ENCODE measurements around the gene INTS14.
"Not testable (repeated sequence)": the region's sequence is repeated elsewhere in the genome, so short reads cannot be mapped to it uniquely, and the experiment has no call there.

Gene INTS14

DNA sequence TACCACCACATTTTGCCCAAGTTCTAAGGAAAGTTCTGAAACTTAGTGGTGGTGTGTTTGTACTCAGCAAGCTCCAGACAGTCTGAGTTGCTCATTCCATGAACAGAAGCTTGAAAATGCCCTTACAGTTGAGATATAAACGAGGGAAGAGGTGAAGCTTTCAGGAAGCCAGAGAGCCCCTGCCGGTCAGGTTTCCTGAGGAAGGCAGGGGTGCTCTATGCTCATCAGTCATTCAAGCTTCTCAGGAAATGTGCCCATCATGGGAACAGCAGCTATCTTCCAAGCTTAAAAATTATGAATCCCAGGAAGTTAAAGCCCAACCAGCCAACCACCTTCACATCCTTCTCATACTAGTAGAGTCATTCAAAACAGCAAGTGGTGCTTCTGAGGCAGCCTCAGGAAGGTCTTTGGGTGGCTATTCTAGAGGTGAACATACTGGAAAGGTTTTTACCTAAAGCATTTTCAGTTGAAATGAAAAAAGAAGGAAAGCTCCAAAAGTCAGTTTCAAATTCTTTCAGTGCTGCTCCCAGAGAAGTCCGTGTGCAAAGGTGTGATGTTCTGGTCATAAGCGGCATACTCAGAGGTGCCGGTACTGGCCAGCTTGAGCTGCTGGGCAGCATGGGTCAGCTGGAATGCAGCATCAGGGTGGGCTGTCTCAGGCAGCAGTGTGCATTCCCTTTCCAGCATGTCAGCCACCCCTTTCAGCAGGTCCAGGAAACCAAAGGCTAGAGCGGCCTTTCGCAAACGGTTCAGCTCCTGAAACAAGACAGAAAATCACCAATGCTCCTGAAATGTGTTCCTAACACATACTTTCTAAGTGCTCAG, 31.8 kb downstream of the INTS14 start:
- DNase-seq (ENCODE audit: low read depth in 2 of 2) = no peak

DNA sequence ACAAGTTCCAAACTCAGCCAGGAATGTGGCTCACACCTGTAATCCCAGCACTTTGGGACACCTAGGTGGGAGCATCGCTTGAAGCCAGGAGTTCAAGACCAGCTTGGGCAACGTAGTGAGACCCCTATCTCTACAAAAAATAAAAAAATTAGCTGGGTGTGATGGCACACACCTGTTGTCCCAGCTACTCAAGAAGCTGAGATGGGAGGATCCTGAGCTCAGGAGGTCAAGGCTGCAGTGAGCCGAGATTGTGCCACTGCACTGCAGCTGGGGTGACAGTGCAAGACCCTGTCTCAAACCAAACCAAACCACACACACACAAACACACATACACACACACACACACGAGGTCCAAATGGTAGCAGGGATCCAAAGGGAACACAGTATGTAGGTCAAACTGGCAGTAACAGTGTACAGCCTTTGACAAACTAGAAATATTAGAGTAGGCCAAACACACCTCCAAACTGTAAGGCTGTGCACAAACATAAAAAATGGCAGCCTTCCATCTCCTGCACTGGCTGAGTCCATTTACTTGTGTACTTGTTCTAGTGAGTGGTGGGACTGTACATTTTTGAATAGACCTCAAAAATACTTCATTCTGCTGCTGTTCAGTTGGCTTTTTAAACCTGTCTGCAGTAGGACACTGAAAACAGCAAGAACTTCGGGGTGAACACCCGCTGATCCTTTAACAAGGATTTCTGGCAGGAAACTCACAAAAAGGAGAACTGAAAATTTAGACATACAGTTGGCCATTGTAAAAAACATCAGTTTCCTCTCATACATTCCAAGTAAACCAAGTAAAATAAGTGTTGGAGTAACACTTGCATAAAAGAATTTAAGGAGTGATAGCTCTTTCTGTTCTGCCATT, 33.6 kb downstream of the INTS14 start:
- DNase-seq (ENCODE audit: low read depth in 2 of 2) = no peak

DNA sequence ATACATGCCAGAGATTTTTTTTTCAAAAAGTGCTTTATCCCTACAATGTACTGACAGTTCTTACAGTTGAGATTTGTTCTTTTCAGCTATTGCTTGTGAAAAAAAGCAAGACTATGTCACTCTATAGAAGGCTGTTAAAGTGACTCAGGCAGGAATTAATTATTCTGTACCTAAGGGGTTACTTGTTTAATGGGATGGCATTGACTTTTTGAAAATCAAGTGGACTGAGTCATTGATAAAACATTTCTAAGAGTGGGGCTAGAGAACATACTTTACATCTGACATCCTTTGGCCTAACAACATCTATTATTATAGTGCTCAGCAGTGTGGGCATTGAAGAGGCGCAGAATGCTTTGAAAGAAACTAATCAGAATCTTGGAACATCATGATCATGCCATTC, 34.3 kb downstream of the INTS14 start:
- DNase-seq (ENCODE audit: low read depth in 2 of 2) = no peak

DNA sequence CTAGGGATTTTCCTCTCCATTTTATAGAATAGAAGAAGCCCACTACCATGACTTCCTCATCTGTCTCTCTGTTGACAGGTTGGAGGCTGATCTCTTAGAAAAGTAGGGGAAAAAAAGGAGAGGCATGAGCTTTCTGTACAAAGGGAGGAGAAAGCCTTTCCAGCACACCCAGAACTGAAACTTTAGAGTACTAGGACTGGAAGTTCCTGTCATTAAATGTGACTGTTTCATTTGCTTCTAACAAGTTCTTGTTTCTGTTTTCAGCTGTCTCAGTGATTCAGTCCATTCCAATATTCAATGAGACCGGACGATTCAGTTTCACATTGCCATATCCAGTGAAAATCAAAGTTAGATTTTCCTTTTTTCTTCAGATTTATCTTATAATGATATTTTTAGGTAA, 39.0 kb downstream of the INTS14 start:
- DNase-seq (ENCODE audit: low read depth in 2 of 2) = no peak

DNA sequence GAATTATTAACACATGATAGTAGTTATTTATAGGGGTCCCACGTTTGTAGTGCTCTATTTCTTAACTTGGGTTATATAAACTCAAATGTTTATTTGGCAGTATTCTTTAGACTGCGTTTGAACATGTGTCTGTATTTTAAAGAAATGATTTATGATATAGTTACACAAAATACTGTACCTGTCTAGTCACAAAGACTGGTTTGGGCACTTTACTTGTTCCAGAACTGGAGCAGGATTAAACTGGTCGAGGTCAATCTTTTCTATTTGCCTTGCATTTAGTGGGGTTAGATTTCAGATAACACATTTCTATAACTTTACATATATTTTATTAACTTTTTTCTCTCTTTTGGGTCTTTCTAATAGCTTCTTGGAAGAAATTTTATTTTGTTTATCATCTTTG, 41.2 kb downstream of the INTS14 start:
- DNase-seq (ENCODE audit: low read depth in 2 of 2) = no peak

DNA sequence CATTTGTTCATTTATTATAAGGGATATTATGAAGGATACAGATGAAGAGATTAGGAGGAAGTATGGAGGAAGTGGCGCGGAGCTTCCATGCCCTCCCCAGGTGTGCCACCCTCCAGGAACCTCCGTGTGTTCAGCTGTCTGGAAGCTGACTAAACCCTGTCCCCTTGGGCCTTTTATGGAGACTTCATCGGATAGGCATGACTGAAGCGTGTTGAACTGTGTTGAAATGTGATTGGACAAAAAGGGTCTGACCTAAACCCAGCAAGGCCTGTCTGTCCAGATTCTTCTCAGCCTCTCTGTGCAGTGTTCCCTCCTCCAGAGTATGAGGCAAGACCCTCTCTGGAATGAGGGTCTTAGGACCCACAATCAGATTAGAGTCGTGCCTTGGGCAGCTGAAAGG, 49.0 kb downstream of the INTS14 start:
- no peak for DNase-seq (ENCODE audit: low read depth in 2 of 2)

DNA sequence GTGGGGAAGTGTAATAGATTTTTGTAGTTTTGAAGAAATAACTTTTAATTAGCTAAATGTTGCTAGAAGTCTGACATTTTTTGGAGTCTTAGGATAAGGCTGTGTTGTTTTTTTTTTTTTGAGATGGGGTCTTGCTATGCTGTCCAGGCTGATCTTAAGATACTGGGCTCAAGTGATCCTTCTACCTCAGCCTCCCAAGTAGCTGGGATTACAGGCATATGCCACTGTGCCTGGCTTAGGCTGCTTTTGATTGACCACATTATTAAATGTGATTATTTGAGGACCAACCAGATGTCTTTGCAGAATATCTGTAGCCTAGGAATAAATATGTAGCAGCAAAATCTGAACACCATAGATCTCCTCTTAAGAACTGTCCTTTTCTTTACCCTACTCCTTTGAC, 51.0 kb downstream of the INTS14 start:
- DNase-seq (ENCODE audit: low read depth in 2 of 2) = no peak

DNA sequence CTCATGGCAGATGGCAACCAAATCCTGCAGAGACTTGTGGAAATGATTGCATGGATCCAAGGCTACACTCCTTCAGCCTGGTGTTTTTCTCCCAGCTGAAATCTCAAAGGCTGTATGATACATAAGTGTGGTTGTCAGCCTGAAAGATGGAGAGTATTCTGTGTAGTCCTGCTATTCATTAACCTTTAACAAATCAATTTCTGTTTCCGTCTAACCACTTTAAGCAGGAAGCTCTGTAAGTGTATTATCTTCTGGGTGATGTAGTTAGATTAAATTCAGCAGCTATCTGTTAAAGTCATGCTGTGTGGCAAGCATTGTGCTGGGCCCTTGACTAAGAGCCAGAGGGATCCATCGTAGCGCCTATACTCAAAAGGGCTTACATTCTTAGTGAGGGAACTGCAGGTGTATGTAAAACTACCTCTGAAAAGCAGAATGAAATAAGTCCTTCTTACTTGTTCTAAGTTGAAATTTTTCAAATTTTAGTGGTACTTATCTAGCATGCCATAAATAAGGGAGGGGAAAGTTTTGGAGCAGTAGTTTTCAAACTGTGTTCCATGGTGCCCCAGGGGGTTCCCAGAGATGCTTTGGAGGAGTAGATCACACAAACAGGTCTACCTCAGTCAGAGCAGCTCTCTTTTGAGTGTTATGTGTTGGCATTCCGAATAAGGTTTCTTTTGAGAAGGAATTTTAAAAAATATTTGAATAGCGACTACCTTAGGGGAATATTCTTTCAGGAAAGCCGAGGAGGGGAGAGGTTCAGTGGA, 51.8 kb downstream of the INTS14 start:
- no peak for DNase-seq (ENCODE audit: low read depth in 2 of 2)

DNA sequence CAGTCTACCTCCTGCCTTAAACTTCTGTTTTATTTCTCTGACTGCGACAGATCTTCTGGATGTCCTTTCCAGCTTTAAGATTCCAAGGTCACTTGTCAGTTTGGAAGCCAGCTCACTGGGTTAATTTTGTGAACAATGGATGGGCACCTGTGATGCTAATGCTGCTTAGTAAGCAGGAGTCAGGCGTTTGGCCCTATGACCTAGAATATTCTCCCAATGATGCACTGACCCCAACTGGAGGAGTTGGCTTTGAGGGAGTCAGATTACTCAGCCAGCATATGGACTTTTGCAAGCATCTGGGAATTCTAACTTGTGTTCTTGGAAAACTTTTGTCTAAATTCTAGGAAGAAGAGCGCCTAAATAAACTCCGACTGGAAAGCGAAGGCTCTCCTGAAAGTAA, 52.6 kb downstream of the INTS14 start:
- DNase-seq (ENCODE audit: low read depth in 2 of 2) = no peak

DNA sequence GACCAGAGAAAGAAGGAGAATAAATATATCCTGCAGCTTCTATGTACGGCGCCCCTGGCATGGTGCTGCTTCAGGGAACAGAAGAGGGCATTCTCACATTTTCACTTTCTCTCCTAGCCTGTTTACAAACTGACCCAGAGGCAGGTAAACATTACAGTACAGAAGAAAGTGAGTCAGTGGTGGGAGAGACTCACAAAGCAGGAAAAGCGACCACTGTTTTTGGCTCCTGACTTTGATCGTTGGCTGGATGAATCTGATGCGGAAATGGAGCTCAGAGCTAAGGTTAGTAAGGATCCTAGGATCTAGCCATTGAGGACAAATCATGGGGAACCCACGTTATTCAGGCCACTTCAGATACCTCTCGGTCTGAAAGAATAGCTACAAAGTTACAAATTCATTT, 54.3 kb downstream of the INTS14 start:
- DNase-seq (ENCODE audit: low read depth in 2 of 2) = no peak

DNA sequence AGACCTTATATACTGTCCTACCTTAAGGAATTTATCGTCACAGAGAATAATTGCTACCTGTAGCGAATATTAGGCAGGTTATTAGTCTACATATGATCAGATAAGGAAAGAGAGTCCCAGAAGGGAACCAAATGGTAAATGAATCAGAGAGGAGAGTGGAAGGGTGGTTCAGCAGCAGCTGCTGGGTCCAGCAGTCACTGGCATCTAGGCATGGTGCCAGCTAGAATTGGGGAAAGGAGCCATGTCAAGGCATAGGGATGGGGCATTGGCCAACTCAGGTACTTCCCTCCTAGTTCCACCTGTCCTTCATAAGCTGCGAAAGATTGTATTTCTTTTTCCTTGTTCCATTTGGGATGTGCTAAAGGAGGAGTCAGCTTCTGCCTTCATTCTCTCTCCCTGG, 57.2 kb downstream of the INTS14 start:
- no peak for DNase-seq (ENCODE audit: low read depth in 2 of 2)

DNA sequence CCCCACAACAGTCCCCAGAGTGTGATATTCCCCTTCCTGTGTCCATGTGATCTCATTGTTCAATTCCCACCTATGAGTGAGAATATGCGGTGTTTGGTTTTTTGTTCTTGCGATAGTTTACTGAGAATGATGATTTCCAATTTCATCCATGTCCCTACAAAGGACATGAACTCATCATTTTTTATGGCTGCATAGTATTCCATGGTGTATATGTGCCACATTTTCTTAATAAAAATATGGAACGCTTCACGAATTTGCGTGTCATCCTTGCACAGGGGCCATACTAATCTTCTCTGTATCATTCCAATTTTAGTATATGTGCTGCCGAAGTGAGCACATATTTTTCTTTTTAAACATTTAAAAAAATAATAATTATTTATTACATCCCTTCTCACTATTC, 58.1 kb downstream of the INTS14 start:
- DNase-seq (ENCODE audit: low read depth in 2 of 2) = not testable (repeated sequence)

DNA sequence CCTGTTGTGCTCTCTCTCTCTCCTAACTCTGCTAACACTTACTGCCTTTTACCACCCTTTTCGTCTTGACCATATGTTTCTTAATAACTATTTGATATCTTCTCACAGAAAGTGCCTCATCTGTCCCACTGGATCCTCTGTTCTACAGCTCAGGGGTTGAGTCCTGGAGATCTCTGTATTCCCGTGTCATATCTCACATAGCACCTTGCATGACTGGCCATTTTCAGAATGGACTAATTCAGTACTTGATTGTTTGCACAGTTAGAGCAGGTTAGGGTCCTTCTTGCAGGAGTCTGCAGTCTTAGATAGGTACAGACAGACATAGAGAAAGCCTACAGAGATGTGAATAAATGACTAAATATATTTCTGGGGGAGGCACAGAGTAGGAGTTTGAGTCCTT, 59.7 kb downstream of the INTS14 start:
- no peak for DNase-seq (ENCODE audit: low read depth in 2 of 2)

DNA sequence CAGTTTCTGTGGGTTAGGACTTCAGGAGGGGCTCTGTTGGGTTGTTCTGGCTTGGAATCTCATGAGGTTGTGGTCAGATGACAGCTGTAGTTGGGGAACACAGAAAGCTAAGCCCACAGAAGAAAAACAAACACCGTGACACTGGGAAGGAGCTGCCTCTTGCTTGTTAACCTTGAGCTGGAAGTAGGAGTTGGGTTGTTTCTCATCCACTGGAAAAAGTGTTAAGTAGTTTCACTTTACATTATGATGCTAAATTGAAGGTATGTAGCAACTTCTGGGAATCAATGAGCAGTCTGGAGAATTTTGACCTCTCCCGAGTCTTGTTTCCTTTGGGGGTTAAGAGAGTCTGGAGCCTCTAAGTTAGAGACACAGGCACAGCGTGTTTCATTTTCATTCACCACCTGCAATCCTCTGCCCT, 60.2 kb downstream of the INTS14 start:
- no peak for DNase-seq (ENCODE audit: low read depth in 2 of 2)

DNA sequence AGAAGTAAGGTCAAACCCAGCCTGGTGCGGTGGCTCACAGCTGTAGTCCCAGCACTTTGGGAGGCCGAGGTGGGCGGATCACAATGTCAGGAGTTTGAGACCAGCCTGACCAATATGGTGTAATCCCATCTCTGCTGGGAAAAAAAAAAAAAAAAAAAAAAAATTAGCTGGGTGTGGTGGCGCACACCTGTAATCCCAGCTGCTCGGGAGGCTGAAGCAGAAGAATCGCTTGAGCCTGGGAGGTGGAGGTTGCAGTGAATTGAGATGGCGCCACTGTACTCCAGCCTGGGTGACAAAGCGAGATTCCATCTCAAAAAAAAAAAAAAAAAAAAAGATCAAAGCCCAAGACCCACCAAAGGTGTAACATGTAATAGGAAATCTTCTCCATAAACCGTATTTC, 61.6 kb downstream of the INTS14 start:
- not testable (repeated sequence) for DNase-seq (ENCODE audit: low read depth in 2 of 2)

DNA sequence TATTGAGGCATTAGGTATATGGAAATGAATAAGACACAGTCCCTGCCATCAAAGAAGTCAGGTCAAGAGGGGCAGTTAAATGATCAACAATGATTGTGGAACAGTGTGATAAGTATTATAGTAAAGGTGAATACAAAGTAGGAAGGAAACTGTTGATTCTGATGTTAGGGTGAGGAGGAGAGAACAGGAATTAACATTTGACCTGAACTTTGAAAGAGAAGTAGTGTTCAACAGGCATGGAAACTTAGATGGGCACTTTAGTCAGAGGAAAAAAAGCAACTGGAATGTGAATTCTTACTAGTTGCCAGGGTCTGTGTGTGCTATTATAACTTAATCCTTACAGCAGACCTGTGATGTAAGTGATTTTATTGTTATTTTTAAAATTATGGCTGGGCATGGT, 63.1 kb downstream of the INTS14 start:
- DNase-seq (ENCODE audit: low read depth in 2 of 2) = no peak

DNA sequence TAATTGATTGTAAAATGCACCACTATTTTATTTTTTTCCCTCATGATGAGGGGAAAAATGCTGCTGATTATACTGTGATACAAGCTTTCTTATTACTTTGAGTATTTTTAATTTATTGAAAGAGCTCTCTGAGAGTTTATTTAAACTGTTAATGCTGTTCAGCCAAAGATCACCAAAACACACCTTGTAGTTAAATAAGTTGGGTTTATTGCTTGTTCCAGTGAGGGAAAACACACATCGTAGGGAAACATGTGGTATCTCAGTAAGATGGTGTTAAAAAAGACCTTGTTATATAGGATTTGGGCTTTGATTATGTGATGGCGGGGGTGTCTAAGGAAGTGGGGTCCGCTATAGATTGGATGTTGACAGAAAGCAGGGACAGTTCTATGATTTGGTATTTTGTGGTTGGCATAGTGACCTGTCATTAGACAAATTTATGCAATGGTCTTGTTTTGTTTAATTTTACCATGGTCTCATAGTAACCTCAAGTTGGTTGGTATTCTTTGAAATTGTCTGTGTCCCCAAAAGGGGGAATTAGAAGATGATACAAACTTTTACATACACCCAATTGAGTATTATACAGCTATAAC, 69.6 kb downstream of the INTS14 start:
- DNase-seq (ENCODE audit: low read depth in 2 of 2) = no peak

DNA sequence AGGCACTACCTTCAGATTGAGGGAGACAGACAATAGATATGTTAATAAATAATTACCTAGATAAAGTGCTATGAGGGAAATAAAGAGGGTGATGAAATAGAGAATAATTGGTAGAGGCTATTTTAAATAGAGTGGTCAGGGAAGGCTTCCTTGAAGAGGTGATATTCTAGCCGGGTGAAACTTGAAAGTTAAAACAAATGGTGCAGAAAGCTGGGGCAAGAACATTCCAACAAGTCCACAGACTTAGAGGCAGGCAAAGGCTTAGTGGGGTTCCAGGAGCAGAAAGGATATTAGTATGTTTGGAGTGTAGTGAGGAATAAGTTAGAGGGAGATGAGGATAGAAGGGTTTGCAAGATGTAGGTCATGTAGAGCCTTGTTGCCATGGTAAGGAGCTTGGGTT, 70.6 kb downstream of the INTS14 start:
- DNase-seq (ENCODE audit: low read depth in 2 of 2) = no peak

DNA sequence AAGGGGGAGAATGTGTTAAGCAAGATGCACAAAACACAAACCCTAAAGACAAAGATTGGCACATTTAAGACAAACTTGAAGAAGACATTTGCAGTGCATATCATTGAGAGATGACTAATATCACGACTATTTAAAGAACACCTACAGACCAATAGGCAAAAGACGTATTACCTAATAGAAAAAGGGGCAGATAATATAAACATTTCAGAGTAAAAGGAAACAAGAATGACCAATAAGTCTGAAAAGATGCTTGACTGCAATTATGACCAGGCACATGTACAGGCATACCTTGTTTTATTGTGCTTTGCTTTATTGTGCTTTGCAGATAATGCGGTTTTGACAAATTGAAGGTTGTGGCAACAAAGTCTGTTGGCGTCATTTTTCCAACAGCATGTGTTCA, 75.7 kb downstream of the INTS14 start:
- no peak for DNase-seq (ENCODE audit: low read depth in 2 of 2)

DNA sequence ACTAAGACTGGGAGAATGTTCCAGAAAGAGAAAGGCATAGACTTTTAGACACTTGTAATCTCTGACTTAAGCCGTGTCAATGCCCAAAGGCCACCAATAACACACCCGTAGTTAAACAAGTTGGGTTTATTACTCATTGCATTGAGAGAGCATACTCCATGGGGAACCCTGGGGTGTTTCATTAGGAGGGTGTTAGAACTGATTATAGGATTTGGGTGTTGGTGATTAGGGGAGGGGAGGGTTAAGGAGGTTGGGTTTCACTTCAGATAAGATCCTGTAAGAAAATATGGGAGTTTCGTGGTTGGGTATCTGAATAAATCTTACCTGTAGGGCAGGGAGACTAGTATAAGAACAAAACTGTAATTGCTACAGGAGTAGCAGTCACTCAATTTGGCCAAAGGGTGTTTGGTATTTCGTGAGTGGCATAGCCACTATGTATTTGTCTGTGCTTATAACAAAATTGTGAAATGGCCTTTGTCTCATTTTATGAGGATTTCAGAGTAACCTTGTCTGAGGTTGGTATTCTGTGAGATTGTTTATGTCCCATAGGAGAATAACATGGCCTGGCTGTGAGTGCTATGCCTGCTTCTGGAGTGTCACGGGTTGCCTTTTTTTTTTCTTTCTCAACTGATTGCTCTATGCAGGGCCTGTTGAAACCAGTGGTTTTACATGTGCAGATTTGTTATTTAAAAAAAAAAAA, 77.7 kb downstream of the INTS14 start:
- no peak for DNase-seq (ENCODE audit: low read depth in 2 of 2)

DNA sequence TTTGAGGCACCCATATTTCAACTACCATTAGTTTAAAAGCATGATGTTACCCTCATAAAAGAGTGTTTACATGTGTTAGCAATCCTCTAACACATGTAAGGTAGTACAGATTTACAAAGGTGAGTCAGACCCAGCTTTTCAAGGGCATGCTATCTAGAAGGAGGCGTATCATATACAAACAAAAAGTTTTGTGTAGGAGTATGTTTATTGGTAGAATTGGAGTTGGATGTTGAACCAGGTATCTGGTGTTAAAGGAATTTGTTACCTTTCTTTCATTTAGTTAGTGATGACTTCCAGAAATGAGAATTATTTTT, 78.2 kb downstream of the INTS14 start:
- no peak for DNase-seq (ENCODE audit: low read depth in 2 of 2)

All from stimulated activated CD4-positive, alpha-beta T cell treated with anti-CD3 and anti-CD28 coated beads, Interleukin-15, amount 100 ng/mL, for 48 hours (primary cell).